DOHH2 (cell line): ENCODE results near the gene MSH2.

Experiments
- H3F3A ChIP-seq: fragments of 200-600 bp; sonication (generic), shearing (Covaris generic); 2 replicates; pipeline ENCODE4 v1.6.0; 2016; ENCODE audit warnings: antibody characterized with exemption, mild to moderate bottlenecking; ENCODE audit not compliant: control insufficient read depth, insufficient read depth
- H3K27ac ChIP-seq: fragments of 200-600 bp; sonication (generic); 2 replicates; pipeline ENCODE4 v1.5.1; 2014; ENCODE audit warnings: low read depth, mild to moderate bottlenecking, low read length, moderate library complexity
- H3K27me3 ChIP-seq: fragments of 200-600 bp; sonication (generic); 2 replicates; pipeline ENCODE4 v1.6.1; 2014; ENCODE audit warnings: mild to moderate bottlenecking, low read length, mixed read lengths; ENCODE audit not compliant: control insufficient read depth
- H3K36me3 ChIP-seq: fragments of 200-600 bp; sonication (generic); 2 replicates; pipeline ENCODE4 v1.6.1; 2014; ENCODE audit warnings: mild to moderate bottlenecking, low read length, moderate library complexity, mixed read lengths; ENCODE audit not compliant: control insufficient read depth
- H3K4me1 ChIP-seq: fragments of 200-600 bp; sonication (generic); 2 replicates; pipeline ENCODE4 v1.6.1; 2014; ENCODE audit warnings: mild to moderate bottlenecking, low read length, mixed read lengths; ENCODE audit not compliant: control insufficient read depth
- H3K4me2 ChIP-seq: fragments of 200-600 bp; sonication (generic); 2 replicates; pipeline ENCODE4 v1.6.0; 2014; ENCODE audit warnings: mild to moderate bottlenecking, low read length, moderate library complexity
- H3K4me3 ChIP-seq: fragments of 200-600 bp; sonication (generic); 2 replicates; pipeline ENCODE4 v1.5.1; 2014; ENCODE audit warnings: mild to moderate bottlenecking, low read length, mixed read lengths
- H3K79me2 ChIP-seq: fragments of 200-600 bp; sonication (generic); 2 replicates; pipeline ENCODE4 v1.6.1; 2014; ENCODE audit warnings: mild to moderate bottlenecking, low read length, mixed read lengths; ENCODE audit not compliant: control insufficient read depth
- H3K9me2 ChIP-seq: fragments of 200-600 bp; sonication (generic); replicated peaks from 2 replicates; pipeline ENCODE4 v1.6.1; 2014; ENCODE audit warnings: mild to moderate bottlenecking, low read length, mixed read lengths; ENCODE audit not compliant: control insufficient read depth
- H3K9me3 ChIP-seq: fragments of 200-600 bp; sonication (generic); 2 replicates; pipeline ENCODE4 v1.6.1; 2014; ENCODE audit warnings: antibody characterized with exemption, low read length, mixed read lengths; ENCODE audit not compliant: control insufficient read depth, insufficient read depth
- H4K20me1 ChIP-seq: fragments of 200-600 bp; sonication (generic); 2 replicates; pipeline ENCODE4 v1.6.0; 2014; ENCODE audit warnings: low read depth, mild to moderate bottlenecking, antibody characterized with exemption, low read length, moderate library complexity; ENCODE audit not compliant: control insufficient read depth, insufficient read depth
- CTCF ChIP-seq: fragments of 200-600 bp; sonication (generic); IDR thresholded peaks from one replicate; pipeline ENCODE4 v1.5.1; 2014; ENCODE audit warnings: antibody characterized with exemption, mild to moderate bottlenecking, low read depth, low read length; ENCODE audit not compliant: poor library complexity, severe bottlenecking
- EZH2phosphoT487 ChIP-seq: fragments of 200-600 bp; sonication (generic); IDR thresholded peaks from 2 replicates; pipeline ENCODE4 v1.6.1; 2017; ENCODE audit warnings: borderline replicate concordance, mild to moderate bottlenecking, antibody characterized with exemption, low read length, moderate library complexity, mixed read lengths

Gene MSH2

GRCh38 chr2:47521666-47522285 is 118.8 kb downstream of the MSH2 start:
- Histone ChIP-seq H3K9me3 (no peaks in the 10 kb centered on the region), H3K9me2 (no peaks in the 10 kb centered on the region), H3K4me1 (peaks cover 59% of the 10 kb centered on the region), H3K27me3 (no peaks in the 10 kb centered on the region), H4K20me1 (no peaks in the 10 kb centered on the region), H3K4me3 (peak overlapping the region; percentile 76), H3K27ac (peak overlapping the region; percentile 78), H3K4me2 (peak overlapping the region; percentile 90), H3K79me2 (peaks cover 49% of the 10 kb centered on the region), H3K36me3 (peaks cover 42% of the 10 kb centered on the region), H3F3A (peaks cover 17% of the 10 kb centered on the region)
- TF ChIP-seq EZH2phosphoT487 = no peak
- no peak for TF ChIP-seq CTCF

GRCh38 chr2:47525167-47525566 is 122.2 kb downstream of the MSH2 start:
- Histone ChIP-seq H3K9me2 (no peaks in the 10 kb centered on the region), H3F3A (peaks cover 13% of the 10 kb centered on the region), H3K9me3 (no peaks in the 10 kb centered on the region), H3K27ac (no peak overlapping the region), H3K4me2 (no peak overlapping the region), H3K4me1 (peaks cover 40% of the 10 kb centered on the region), H3K27me3 (no peaks in the 10 kb centered on the region), H4K20me1 (no peaks in the 10 kb centered on the region), H3K4me3 (no peak overlapping the region), H3K79me2 (peaks cover 56% of the 10 kb centered on the region), H3K36me3 (peaks cover 20% of the 10 kb centered on the region)
- TF ChIP-seq CTCF (no peak), EZH2phosphoT487 (no peak)

- H3K9me2 ChIP-seq = no peaks in the 10 kb centered on the region
- H3K36me3 ChIP-seq = peaks cover 6% of the 10 kb centered on the region
- no peaks in the 10 kb centered on the region for H4K20me1 ChIP-seq
- H3K4me3 ChIP-seq = no peak overlapping the region
- TF ChIP-seq EZH2phosphoT487 (no peak), CTCF (no peak)
- H3K27ac ChIP-seq = no peak overlapping the region
- no peak overlapping the region for H3K4me2 ChIP-seq
- no peaks in the 10 kb centered on the region for H3K27me3 ChIP-seq
- H3K79me2 ChIP-seq = peaks cover 27% of the 10 kb centered on the region
- peaks cover 10% of the 10 kb centered on the region for H3K4me1 ChIP-seq
- H3K9me3 ChIP-seq = no peaks in the 10 kb centered on the region
- H3F3A ChIP-seq = peaks cover 5% of the 10 kb centered on the region; the same call in 1 of the 2 replicates
These were observed 125.5 kb downstream of the MSH2 start for GRCh38 chr2:47528455-47528854.
